NCI-H128 (cell line): ENCODE data around the gene STX12.
"Not testable (repeated sequence)": the region's sequence is repeated elsewhere in the genome, so short reads cannot be mapped to it uniquely, and the experiment has no call there.

ENCODE experiments used
- DNase-seq: peaks from one replicate; lab custom pipeline; 2025; ENCODE audit not compliant: unreplicated experiment; lab: John Stamatoyannopoulos, UW

The STX12 gene

GRCh38 chr1:27824411-27824810, 51.4 kb downstream of the STX12 start:
- DNase-seq = no peak

GRCh38 chr1:27829339-27829960, 56.4 kb downstream of the STX12 start:
- not testable (repeated sequence) for DNase-seq

GRCh38 chr1:27830621-27831440, 57.8 kb downstream of the STX12 start, which contains the start of gene PPP1R8:
TSS of gene PPP1R8 (plus strand) at chr1:27830782. CDS start at chr1:27830836, 54 bp downstream.
- DNase-seq = peak; percentile 97

GRCh38 chr1:27831568-27832410, 58.8 kb downstream of the STX12 start:
- DNase-seq = no peak

GRCh38 chr1:27832762-27833161, 59.7 kb downstream of the STX12 start:
- DNase-seq = no peak

GRCh38 chr1:27833470-27833869, 60.5 kb downstream of the STX12 start:
- no peak for DNase-seq

- DNase-seq = no peak
These were observed 62.0 kb downstream of the STX12 start for GRCh38 chr1:27835046-27835445.

- DNase-seq = no peak
These were observed 62.5 kb downstream of the STX12 start for GRCh38 chr1:27835501-27835900.

- no peak for DNase-seq
These were observed 76.9 kb downstream of the STX12 start for GRCh38 chr1:27849951-27850350.

- no peak for DNase-seq
These were observed 82.1 kb downstream of the STX12 start for GRCh38 chr1:27855085-27855484.

GRCh38 chr1:27856561-27857343, 83.7 kb downstream of the STX12 start:
- DNase-seq = no peak

GRCh38 chr1:27857552-27857951, 84.5 kb downstream of the STX12 start:
- DNase-seq = not testable (repeated sequence)

GRCh38 chr1:27858072-27858948, 85.3 kb downstream of the STX12 start:
- peak; percentile 80 for DNase-seq

GRCh38 chr1:27858949-27859576, 86.0 kb downstream of the STX12 start:
- no peak for DNase-seq

GRCh38 chr1:27861436-27861835, 88.4 kb downstream of the STX12 start:
- DNase-seq = no peak

- no peak for DNase-seq
These were observed 89.0 kb downstream of the STX12 start for GRCh38 chr1:27862004-27862403.

- DNase-seq = no peak
These were observed 89.9 kb downstream of the STX12 start for GRCh38 chr1:27862671-27863537.

GRCh38 chr1:27863538-27863915, 90.5 kb downstream of the STX12 start:
- DNase-seq = no peak
